ENCODE measurements around the gene CYGB.
"Not testable (repeated sequence)": the region's sequence is repeated elsewhere in the genome, so short reads cannot be mapped to it uniquely, and the experiment has no call there.

Gene CYGB

DNA sequence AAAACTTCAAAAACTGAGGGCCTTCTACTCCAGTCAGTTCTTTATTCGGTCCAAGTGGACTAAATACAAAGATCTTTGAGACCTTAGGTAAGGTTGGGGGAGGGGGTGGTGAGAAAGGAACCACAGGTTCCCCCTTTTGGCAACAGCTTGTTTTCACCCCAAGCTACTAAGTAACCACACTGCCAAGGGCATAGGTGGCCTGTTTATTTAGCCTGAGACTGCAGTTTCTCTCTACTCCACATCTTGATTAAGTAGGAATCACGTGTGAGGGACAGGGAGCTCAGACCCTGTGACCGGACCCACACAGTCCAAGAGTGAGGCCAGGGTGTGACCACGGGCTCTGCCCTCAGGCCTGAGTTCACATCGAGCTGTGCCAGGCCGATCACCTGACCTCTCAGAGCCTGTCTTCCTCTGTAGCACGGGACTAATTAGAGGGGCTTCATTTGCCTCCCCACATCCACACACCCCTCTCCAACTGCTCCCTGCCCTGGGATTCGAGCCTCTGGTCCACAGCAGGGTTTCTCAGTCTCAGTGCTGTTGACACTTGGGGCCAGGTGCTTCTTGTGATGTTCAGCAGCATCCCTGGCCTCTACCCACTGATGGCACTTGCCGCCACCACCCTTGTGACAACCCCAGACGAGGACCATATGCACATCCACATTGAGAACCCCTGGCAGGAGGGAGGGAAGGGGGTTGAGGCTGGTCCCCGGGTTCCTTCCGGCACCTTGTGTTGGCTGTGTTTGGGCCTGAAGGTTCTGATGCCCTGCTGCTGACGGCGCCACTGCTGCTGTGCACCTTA, 30.3 kb upstream of the CYGB start:
- DNase-seq: no peak

DNA sequence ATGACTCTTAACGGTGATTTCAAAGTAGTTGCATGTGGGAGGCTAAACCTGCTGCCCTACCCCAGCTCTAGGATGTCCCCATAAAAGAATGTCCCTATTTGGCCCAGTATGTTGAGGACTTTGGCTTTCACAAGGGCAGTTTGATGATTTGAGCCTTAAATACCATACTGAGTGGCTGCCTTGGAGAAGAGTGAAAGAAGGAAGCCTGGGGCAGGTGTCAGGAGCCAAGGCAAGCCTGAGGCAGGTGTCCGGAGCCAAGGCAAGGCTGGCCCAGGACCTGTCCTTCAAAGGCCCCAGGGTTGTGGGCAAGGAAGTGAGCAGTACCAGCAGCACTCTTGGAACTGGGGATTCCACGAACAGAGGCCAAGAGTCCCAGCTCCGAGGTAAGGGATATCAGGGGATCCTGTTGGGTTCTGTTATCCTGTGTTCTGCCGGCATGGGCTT, 29.5 kb upstream of the CYGB start:
- no peak for DNase-seq

DNA sequence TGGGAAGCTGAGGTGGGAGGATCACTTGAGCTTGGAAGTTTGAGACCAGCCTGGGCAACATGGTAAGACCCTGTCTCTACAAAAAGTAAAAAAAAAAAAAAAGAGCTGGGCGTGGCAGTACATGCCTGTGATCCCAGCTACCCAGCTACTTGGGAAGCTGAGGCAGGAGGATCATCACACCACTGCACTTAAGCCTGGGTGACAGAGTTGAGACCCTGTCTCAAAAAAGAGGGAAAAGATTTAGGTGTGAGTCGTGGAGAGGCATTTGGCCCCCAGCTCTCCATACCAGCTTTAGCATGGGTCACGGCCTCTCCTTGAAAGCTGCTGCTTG, 29.1 kb upstream of the CYGB start:
- no peak for DNase-seq

DNA sequence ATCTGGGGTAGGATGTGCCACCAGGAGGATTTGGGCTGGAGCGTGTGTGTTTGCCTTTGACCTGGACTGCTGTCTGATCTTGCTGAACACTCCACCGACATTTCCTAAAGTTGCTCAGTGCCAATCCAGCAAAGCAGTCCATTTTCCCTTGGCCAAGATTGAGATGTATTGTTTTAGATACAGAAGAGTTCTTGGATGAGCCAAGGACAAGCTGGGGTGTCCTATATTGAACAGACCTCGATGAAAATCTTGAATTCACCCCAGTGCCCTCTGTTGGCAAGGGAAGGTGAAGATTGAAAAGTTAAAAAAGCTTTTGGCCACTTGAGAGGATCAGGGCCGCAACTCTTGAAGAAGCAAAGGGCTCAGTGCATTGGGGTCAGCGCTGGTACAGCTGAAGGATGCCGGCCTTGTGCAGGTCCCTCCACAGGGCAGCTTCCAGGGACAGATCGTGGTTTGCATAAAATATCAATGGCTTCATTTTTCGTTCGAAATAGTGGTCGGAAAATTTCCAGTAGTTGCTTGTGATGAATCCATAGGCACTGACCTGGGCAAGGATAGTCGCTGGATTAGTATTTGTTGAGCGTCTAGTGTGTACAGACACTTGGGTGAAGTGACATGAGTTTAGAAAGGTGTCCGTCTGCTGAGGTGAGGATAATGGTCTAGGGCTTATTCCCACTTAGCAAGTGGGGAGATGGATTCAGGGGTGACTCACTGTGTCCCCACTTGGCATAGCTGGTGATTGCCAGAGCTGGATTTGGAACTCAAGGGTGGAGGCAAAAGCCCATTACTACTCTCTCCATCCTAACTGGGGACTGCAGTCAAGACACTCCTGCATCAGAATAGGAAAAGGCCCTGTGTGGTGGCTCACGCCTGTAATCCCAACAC, 28.5 kb upstream of the CYGB start:
- no peak for DNase-seq

DNA sequence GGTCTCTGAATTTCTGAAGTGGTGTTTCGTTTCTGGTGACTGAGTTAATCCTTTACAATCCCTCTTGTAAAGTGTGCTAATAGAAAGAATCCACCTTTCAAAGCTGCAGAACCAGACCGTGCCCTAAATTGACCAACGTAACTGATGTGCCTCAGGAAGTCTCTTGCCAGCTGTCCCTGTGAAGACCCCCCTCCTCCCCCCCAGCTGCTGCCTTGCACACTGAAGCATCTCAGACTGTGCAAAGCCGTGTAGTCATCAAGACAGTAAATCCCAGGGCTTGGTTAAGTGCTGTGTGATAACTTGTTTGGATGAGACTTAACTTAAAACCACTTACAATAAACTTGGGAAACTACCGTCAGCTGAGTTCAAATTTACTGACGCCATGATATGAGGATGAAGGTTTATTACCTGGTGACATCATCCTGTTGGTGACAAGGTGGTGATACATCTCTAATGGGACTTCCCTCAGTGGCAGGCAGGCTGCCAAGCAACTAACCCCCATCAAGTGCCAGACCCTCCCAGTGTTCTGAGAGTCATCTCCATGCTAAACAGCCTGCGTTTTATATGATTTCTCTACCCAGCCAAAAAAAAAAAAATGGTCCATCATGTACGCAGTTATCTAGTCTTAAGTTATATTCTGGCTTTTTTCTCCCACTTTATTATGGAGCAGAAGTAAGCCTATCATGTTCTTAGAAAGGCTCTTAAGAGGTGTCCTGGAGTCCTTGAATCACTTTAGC, 27.6 kb upstream of the CYGB start:
- peak; percentile 13 for DNase-seq

DNA sequence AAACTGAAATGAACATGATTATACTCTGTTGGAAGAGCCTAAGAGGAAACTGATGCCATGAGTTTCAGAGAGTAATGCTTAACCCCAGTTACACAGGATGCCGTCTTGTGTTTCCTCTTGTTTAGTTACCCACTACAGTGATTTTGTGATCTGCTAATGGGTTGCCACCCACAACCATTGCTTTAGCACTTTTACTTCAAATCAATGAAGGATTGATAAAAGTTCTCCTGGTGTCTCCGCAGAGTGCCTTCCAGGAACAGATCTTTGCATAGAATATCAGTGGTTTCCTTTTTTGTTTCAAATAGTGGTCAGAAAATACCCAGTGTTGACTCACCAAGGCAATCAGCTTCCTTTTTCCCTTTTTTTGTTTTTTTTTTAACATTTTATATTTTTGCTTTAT, 25.9 kb upstream of the CYGB start:
- DNase-seq: not testable (repeated sequence)

DNA sequence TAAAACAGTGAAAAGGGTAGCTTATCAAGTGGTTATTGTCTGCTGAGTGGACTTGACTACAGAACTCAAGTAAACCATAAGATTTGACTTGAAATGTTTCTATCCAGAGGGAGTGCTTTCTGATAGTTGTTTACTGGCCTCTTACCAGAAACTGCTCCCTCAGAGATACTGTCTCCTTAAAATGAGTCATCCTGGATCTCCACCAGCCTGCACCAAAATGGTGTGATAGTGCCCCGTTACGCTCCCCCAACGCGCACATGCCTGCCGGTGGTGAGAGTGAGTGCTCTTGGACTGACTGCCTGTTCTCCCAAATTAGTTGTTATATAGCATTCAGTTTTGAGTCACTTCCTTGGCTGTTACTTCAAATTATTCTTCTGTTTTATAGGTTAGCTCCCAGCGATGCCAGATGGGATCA, 25.2 kb upstream of the CYGB start:
- peak; percentile 38 for DNase-seq

DNA sequence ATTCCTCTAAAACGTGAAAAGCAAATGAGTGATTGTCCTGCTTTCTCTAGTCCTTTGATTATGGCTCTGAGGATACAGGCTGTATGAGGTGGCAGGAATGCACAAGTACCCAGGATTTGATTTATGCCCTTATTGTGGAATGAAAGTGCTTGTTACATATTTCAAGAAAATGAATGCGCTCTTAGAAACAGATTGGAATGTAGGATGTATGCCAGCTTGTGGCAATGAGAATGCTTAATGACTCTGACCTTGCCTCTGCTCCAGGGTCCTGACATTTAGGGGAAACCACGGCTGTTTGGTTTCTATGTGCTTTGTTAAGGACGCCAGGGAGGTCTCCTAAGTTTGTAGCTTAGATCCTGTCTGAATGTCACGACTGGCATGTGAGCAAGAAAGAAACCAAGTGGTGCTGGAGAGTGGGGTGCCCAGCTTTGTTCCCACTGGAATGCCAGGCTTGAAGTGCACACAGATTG, 24.3 kb upstream of the CYGB start:
- peak; percentile 30 for DNase-seq

DNA sequence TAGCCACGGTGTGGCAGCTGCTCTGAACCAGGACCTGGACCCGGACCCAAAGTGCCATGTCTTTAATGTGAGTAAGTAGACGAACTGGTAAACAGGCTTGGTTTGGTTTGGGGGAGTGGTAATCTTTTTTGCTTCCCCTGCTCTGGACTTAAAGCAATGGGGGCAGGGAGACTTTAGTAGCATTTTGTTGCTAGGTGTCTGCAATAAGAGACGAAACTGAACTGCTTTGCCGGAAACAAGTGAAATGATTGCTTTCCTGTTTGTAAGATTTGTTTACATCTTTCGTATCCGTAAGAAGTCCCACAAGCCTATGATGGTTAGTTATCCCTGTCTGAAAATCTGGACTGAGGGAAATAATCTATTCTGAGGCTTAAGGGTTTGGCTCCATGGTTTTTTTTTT, 23.8 kb upstream of the CYGB start:
- DNase-seq: no peak

DNA sequence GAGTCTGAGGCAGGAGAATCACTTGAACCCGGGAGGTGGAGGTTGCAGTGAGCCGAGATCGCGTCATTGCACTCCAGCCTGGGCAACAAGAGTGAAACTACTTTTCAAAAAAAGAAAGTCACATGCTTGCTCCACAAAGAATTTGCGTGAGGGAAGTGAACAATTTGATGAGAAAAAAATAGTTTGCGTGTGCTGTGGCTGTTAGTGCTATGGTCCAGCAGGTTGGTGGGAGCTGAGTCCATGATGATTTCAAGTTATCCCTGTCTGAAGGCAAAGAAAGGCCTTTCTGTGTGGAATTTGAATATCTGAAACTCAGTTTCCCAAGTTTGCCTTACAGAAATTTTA, 23.3 kb upstream of the CYGB start:
- DNase-seq: no peak

DNA sequence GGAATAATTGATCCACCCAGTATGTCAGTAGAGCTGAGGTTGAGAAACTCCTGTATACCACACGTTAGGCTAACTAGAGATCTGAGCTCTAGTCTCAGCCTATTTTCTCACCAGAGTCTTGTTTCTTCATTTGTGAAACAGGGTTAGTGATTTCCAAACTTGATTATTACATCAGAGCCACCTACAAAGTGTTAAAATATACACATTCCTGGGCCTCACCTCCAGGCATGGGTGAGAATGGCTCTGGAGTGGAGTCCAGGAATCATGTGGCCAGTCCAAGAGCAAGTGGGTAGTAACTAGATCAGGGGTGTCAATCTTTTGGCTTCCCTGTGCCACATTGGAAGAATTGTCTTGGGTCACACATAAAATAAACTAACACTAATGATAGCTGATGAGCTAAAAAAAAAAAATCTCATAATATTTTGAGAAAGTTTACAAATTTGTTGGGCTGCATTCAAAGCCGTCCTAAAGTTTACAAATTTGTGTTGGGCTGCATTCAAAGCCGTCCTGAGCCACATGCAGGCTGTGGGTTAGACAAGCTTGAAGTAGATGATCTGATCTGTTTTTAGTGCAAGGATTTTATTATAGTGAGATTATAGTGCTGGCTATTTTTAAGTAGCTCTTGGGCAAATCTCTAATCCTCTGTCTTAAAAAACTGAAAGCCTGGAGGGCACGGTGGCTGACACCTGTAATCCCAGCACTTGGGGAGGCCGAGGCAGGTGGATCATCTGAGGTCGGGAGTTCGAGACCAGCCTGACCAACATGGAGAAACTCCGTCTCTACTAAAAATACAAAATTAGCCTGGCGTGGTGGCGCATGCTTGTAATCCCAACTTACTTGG, 22.7 kb upstream of the CYGB start:
- no peak for DNase-seq

DNA sequence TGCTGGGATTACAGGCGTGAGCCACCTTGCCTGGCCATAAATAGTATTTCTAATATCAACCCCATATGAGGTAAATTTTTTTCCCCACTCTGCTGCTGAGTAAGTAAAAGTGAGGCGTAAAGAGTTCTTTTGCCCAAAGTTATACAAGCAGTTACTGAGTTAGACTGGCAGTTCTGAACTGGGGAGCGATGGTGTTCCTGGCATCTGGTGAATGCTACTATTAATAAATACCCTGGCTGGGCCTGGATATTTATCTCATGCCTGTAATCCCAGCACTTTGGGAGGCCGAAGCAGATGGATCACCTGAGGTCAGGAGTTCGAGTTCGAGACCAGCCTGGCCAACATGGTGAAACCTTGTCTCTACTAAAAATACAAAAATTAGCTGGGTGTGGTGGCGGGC, 22.0 kb upstream of the CYGB start:
- not testable (repeated sequence) for DNase-seq

DNA sequence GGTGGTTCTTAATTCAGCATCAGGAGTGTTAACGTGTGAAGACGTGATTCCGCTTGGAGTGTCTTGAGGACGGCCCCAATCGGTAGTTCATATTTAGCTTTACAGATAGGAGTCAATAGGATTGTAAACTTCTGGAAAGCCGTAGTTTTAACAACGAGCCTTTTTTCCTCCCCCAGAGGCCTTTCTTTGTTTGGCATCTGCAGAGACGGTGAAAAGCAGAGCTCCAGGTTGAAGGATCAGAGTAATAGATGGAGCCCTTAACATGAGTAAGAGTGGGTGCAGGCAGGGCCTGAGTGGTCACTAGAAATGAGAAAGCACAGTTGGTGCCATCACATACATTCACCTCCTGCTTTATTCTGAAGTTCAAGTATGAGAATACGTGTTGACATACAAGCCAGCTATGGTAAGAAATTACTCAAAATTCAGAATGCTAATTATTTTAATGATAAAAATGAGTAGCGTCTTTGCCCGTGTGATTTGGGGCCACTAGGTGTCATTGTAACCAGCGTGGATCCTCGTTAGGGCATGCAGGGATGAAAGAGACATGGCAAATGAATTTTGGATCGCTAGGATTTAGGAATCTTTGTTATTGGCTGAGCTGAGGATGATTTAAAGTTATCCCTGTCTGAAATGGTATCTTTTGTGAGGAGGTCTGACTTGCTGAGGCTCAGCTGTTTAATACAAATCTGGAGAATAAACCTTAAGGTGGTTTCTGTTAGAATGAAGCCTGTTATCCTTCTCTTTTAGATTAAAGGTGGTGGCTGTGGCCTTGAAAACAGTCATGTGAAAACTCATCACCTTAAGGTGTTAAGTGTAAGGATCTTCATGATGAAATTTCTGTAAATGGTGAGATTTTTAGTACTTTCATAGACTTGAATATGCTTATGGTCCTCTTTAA, 20.9 kb upstream of the CYGB start:
- peak; percentile 50 for DNase-seq

DNA sequence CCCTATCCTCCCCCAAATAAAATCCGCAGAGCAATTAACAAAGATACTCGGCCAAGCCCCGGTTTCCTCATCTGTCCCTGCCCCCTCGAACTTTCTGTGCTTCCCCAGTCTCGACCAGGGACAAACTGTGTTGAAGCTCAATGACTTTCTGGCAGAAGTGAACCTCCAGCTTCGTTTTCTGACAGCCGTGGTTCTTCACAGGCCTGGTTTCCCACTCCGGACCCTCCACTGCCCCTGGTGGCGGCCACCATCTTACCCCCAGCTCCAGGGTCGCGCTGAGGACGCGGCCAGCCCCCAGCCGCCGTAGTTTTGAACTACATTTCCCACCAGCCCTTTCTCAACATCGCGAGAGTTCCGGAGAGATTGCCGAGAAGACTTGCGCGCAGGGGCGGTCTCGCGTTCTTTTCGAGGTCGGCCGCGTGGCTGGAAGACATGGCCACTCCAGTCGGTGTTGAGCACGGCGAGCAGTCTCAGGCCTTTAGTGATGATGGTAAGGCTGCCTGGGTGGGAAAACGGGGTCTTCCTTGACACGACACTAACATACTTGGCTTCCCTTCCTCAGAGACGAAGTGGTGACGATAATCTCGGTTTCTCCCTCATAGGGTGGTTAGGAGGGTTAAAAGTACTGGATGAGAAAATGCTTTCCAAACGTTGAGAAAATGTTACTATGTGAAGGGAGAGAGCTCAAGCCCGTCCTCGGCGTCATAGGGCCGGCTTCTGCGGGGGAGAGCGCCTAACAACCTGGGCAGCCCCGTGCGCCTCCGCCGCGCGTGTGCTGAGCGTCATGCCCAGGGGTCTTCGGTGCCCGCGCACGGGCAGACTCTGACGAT, 20.1 kb upstream of the CYGB start:
- DNase-seq: peak; percentile 96

DNA sequence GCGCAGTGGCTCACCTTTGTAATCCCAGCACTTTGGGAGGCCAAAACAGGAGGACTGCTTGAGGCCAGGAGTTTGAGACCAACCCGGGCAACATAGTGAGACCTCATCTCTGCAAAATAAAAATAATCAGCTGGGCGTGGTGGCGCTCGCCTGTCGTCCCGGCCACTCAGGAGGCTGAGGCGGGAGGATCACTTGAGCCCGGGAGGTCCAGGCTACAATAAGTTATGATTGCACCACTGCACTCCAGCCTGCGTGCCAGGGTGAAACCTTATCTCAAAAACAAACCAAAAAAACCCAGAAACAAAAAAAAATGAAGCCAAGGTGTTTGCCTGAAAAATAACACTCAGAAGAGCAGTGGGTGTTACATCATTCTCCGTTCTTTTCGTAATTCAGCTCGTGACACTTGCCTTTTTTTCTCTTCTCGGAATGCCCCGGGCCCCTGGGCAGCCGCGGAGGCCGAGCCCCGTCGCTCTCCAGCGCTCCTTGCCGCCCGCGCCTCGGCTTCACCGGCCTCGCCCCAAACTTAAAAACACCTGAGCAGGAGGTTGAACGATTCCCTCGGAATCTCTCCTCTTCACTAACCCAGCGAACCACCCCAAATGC, 19.4 kb upstream of the CYGB start:
- DNase-seq: peak; percentile 7

DNA sequence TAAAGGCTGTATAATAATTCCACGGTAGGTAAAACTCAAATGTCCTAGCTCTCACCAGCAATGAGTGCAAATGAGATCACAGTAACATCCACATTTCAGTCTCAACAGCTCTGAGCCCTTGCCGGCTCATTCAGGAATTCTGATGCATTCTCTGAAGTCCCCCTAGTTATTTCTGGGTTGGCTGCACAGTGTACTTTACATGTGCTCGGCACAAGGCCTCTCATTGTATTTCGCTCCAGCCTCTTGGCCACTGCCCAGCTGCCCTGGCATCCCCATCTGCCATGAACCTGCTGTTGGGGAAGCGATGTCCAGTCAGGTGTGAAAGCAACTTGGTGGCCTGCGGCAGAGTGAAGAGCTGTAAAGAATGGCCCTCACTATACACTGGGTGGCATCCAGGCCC, 16.6 kb upstream of the CYGB start:
- DNase-seq: no peak

DNA sequence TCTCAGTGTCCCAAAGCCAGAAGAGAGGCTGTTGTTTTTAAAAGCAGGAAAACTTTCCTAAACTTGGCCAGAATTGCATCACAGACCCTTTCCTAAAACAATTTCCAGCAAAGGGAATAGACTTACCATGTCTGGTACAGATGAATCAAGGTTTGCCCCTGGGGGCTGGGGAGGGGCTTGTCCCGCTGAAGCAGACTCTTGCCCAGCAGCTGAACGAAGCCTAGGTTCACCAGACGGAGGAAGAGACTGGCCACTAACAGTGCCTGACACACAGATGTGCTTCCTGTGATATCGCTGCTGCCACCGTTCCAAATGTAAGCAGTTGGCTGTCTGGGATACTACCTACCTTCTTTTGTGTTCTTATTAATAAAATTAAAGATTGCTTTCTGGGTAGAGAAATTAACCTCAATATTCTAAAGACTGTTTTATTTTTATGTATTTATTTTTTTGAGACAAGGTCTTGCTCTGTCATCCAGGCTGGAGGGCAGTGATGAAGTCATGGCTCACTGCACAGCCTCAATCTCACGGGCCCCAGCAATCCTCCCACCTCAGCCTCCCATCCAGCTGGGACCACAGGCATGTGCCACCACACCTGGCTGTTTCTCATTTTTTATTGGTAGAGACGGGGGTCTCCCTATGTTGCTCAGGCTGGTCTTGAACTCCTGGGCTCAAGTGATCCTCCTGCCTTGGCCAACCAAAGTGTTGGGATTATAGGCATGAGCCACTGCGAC, 15.8 kb upstream of the CYGB start:
- no peak for DNase-seq

DNA sequence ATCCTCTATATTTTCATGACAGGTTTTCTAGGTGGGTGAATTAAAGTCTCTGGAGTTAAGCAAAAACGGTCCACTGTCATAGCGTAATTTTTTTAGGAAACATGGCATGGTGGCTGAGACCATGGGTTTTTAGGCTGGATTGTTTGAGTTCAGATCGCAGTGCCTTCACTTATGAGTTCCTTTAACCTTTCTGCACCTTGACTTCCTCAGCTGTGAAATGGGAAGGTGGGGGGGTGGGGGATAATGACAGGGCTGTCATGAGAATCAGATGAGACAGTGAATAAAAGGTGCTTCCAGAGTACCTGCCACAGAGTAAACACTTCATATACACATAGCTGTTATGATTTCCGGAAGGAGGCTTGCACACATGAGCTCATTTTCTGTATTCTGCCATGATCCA, 14.2 kb upstream of the CYGB start:
- DNase-seq: no peak

Data from fibroblast of skin of back (primary cell).